GM04503 (cell line): ENCODE results near the gene PLIN3.
A peak's percentile ranks its signal among the peaks of the same experiment; 100 is the strongest.
"Not testable (repeated sequence)": the region's sequence is repeated elsewhere in the genome, so short reads cannot be mapped to it uniquely, and the experiment has no call there.

Experiments used
- DNase-seq: peaks from one replicate; pipeline ENCODE4 v3.0.0-alpha.2; 2012; ENCODE audit warnings: low read depth

PLIN3 gene

DNA sequence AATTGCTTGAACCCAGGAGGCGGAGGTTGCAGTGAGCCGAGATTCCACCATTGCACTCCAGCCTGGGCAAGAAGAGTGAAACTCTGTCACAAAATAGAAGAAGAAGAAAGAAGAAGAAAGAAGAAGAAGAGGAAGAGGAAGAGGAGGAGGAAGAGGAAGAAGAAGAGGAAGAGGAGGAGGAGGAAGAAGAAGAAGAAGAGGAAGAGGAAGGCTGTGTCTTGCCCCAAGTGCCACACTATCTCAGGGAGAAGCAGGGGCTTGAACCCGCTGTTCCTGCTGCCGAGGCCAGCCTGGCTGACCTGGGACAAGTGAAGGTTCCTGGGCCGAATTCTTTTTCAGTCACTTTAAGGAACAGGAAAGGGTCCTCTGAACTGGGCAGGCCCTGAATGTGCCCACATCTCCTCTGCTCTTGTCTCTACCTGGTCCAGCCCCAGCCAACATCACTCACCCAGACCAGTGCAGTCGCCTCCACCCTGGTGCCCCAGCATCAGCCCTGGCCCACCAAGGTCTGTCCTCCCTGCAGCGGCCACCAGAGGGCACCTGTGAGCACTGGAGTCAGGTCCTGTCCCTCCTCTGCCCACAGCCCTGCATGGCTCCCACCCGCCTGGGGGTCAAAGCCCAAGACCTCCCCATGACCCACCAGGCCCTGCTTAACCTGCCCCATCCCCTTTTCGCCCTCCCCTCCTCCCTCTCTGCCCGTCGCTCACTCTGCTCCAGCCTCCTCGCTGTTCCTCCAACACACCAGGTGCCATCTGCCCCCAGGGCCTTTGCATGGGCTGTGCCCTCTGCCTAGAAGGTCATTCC, 55.9 kb downstream of the PLIN3 start:
- no peak for DNase-seq

DNA sequence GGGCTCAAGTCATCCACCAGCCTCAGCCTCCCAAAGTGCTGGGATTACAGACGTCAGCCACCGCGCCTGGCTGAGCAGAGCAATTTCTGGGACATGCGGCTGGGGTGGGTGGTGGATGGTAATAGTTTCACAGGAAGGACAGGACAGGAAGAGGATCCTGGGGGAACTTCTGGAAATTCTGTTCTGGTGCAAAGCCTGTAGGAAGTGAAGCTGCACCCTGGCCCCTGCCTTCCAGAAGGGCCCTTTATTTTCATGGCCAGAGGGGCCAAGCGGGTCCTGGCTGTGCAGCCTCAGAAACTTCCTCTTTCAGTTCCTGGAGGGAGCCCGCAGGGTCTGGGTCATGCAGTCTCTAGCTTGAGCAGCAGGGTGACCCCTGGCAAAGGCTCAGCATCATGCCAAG, 60.3 kb downstream of the PLIN3 start:
- DNase-seq: no peak

DNA sequence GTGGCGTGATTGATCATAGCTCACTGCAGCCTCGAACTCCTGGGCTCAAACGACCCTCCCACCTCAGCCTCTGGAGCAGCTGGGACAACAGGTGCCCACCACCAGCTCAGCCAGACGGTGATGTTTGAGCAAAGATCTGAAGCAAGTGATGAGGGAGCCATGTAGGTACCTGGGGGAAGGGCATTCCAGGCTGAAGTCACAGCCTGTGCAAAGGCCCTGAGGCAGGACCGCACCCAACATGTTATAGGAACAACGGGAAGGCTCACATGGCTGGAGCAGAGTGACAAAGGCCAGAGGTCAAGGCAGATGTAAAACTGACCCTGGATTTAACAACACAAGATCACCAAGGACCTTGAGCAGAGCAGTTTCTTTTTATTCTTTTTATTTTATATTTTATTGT, 61.1 kb downstream of the PLIN3 start:
- DNase-seq: no peak

DNA sequence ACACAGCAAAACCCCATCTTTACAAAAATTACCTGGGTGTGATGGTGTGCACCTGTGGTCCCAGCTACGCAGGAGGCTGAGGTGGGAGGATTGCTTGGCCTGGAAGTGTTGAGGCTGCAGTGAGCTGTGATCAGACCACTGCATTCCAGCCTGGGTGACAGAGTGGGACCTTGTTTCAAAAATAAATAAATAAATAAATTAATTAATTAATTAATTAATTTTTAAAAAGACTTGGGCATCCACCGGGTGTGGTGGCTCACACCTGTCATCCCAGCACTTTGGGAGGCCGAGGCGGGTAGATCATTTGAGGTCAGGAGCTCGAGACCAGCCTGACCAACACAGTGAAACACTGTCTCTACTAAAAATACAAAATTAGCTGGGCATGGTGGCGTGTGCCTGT, 62.3 kb downstream of the PLIN3 start:
- DNase-seq: not testable (repeated sequence)

DNA sequence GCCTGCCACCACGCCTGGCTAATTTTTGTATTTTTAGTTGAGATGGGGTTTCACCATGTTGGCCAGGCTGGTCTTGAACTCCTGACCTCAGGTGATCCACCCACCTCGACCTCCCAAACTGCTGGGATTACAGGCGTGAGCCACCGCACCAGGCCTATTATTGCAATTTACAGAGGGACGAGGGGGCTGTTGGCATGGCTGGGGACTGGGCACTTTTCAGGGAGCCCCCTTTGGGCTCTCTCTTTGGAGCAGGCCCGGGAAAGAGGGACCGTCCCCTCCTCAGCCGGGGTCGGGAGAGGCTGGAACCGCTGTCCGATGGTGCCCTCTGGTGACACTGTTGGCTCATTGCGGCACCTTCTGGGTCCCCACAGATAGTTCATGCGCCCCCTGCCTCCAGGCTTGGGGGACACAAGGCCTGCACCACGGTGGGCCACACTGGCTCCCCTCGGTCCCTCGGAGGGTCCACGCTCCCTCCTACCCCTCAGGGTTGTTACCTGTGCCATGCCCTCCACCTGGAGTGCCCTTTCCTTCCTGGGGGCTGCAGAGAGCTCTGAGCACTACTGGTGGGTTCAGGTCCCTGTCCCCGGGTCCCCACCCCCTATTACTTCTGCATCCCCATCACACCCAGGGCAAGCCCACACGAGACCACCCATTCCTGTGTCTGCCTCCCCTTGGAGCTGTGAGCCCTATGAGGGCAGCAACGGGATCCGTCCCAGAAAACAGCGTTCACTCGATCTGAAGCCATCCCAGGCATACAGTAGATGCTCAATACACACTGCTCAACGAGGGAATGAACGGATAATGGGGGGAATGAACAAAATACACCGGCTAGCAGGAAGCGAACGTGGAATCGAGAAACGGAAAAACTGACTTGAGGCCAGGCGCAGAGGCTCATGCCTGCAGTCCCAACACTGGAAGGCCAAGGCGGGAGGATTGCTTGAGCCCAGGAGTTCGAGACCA, 63.5 kb downstream of the PLIN3 start:
- no peak for DNase-seq

DNA sequence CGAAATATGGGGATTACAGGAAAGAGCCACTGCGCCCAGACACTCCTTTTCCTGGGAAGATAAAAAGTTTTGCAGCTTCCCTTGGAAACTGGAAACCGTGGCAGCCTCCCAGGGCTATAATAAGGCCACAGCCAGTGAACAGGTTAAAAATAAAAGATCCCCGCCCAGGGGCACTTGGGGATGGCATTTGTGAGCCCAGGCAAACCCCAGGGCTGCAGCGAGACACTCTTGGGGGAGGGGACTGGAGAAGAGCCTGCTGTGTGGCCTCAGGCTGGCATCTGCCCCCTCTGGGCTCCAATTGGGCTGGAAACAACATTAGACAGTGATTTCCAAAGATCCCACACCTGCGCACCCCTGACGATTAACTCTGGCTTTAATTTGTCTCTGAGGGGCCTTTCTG, 64.8 kb downstream of the PLIN3 start:
- DNase-seq: no peak

DNA sequence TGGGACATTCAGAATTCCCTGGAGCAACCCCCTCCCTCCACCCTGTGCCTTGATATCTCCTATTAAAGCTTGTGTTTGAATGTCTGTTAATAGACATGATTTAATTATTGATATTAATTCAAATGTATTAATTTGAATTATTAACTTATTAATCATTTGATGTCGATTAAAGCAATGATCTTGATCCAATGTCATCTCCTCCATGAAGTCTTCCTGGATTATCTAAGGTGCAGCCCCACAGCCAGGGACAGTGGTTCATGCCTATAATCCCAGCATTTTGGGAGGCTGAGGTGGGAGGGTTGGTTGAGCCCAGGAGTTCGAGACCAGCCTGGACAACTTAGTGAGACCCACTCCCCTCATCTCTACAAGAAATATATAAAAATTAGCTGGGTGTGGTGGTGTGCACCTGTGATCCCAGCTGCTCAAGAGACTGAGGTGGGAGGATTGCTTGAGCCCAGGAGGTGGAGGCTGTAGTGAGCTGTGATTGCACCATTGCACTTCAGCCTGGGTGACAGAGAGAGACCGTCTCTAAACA, 66.3 kb downstream of the PLIN3 start:
- no peak for DNase-seq

DNA sequence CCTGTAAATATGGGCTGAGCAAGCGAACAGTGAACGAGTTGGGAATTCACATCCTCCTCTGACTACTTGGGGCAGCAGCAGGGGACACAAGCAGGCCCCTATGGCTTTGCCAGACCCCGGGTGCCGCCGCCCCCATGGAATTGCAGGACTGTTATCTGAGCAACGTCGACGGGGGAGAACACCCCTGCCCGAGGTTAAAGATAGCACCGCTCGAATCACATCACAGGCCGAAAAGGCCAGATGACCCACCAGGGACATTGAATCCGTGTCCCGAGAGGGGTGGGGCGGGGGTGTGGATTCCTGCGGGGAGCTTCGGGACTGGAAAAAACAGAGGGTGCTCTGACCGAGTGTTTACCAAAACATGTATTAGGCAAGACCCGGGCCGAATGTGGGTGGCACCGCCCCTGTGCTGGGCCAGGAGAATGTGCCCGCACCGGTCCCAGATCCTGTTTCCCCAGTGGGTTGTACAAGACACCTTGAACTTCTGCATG, 66.8 kb downstream of the PLIN3 start:
- DNase-seq: no peak

DNA sequence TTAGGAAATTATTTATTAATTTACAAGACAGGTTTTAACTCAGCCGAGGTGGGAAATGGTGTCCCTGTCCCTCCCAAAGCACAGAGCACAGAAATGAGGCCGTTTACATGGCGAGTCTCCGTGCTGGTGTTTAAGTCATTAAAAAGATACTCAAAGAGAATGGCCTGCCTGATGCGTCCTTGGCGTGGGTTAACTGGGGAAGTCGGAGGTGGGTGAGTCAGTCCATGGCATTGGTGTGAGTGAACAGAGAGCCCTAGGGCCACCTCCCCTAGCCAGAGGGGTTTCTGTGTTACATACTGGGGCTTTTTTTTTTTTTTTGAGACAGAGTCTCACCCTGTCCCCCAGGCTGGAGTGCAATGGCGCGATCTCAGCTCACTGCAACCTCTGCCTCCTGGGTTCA, 72.1 kb downstream of the PLIN3 start:
- DNase-seq: no peak

DNA sequence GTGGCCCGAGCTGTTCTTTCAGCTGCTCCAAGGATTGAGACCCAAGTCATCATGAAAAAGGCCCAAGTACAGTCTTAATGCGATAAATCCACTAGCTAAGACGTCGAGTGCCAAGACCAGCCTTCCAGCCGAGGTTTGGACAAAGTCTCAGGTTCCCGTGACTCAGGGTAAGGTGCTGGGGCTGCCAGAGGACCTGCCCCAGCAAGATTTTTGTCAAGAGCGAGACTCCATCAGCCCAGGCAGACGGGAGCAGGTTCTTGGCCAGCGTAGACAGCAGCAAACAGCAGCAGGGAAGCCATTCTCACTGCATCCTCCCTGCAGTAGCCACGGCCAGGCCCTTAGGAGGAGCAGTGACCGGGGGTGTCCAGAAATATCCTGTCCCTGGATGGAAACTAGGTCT, 72.5 kb downstream of the PLIN3 start:
- DNase-seq: no peak

DNA sequence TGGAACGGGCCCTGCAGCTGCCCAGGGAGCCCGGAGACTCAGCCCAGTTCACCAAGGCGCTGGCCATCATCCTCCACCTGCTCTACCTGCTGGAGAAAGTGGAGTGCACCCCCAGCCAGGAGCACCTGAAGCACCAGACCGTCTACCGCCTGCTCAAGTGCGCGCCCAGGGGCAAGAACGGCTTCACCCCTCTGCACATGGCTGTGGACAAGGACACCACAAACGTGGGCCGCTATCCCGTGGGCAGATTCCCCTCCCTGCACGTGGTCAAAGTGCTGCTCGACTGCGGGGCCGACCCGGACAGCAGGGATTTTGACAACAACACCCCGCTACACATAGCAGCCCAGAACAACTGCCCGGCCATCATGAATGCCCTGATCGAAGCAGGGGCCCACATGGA, 74.2 kb downstream of the PLIN3 start:
- DNase-seq: not testable (repeated sequence)

DNA sequence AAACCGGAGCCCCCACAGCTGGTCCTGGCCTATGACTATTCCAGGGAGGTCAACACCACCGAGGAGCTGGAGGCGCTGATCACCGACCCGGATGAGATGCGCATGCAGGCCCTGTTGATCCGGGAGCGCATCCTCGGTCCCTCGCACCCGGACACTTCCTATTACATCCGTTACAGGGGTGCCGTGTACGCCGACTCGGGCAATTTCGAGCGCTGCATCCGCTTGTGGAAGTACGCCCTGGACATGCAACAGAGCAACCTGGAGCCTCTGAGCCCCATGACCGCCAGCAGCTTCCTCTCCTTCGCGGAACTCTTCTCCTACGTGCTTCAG, 74.6 kb downstream of the PLIN3 start:
- DNase-seq: not testable (repeated sequence)

DNA sequence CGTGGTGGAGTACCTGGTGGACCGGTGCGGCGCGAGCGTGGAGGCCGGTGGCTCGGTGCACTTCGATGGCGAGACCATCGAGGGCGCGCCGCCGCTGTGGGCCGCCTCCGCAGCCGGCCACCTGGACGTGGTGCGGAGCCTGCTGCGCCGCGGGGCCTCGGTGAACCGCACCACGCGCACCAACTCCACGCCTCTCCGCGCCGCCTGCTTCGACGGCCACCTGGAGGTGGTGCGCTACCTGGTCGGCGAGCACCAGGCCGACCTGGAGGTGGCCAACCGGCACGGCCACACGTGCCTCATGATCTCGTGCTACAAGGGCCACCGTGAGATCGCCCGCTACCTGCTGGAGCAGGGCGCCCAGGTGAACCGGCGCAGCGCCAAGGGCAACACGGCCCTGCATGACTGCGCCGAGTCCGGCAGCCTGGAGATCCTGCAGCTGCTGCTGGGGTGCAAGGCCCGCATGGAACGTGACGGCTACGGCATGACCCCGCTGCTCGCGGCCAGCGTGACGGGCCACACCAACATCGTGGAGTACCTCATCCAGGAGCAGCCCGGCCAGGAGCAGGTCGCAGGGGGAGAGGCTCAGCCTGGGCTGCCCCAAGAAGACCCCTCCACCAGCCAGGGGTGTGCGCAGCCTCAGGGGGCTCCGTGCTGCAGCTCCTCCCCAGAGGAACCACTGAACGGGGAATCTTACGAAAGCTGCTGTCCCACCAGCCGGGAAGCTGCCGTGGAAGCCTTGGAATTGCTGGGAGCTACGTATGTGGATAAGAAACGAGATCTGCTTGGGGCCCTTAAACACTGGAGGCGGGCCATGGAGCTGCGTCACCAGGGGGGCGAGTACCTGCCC, 75.2 kb downstream of the PLIN3 start:
- not testable (repeated sequence) for DNase-seq

DNA sequence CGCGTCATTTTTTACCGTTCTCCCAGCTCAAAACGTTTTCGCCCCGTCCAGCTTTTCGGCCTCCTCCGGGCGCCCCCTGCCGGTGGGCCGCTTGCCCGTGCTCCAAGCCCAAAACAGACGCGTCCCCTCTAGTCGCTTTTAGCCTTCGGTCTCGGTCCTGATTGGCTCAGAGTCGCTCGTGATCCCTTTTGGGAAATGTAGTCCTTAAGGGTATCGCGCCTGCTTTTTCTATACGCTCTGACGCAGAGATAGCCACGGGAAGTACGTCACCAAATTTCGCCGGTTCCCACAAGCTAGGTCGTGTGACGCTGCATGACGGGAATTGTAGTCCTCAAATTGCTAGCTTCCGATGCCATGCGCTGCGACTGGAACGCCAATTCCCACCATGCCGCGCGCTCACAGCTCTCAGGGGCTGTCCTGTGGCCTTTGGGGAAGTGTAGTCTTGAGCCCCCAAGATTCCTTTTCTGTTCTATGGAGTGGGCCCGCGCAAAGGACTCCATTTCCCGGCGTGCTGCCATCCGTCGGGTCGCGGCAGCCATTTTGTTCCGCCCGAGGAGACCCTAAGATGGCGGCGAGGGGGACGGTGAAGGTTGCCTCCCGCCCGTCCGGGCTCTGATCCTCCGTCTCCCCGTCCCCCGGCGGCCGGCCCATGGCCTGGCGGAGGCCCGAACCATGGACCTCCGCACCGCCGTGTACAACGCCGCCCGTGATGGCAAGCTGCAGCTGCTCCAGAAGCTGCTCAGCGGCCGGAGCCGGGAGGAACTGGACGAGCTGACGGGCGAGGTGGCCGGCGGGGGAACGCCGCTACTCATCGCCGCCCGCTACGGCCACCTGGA, 76.1 kb downstream of the PLIN3 start, which contains the start of gene FEM1A:
FEM1A (plus strand) TSS at position 552 of the 836 bp plus-strand sequence; CDS start at position 673, 121 bp downstream.
- peak; percentile 100 for DNase-seq
